SK-N-SH (cell line): Measurements from ENCODE around the gene P3H4. TPM values are rescaled to one million over a fixed set of nuclear protein-coding genes. Genes with fewer than 3 reads are reported as not detected.
A peak's percentile ranks its signal among the peaks of the same experiment; 100 is the strongest.

Experiments
- CTCF ChIA-PET: fragments of 300-600, 350-600 bp; formaldehyde crosslinking; extraction: SDS; loops from one replicate; lab custom pipeline; 2021; lab: Yijun Ruan, JAX
- POLR2A ChIA-PET: fragments of 350-600 bp; sonication (Branson Sonifier 250); formaldehyde crosslinking; extraction: SDS; loops from one replicate; lab custom pipeline; 2020; ENCODE audit warnings: antibody characterized with exemption, inconsistent platforms; lab: Yijun Ruan, JAX
- DNase-seq: peaks from one replicate; pipeline ENCODE4 v3.0.0; 2012
- H2AFZ ChIP-seq: fragments of 200-600 bp; sonication (generic); 2 replicates; pipeline ENCODE4 v1.8.1; 2016; ENCODE audit warnings: antibody characterized with exemption, mild to moderate bottlenecking, low read depth
- H3F3A ChIP-seq: fragments of 200-600 bp; sonication (generic); replicated peaks from 2 replicates; pipeline ENCODE3; 2016; ENCODE audit warnings: antibody characterized with exemption, mild to moderate bottlenecking; ENCODE audit not compliant: insufficient read depth
- H3K27ac ChIP-seq, 2 experiments: fragments of 200-500 bp in 1 of 2; fragments of 200-600 bp in 1 of 2; sonication (Bioruptor generic) in 1 of 2; sonication (generic), shearing (Covaris generic) in 1 of 2; 2 replicates each; pipeline versions ENCODE4 v1.5.1 to v1.6.1; 2014 to 2016; ENCODE audit warnings: low read depth in 2 of 2, inconsistent platforms in 1 of 2, low read length in 1 of 2, mild to moderate bottlenecking in 1 of 2, mixed read lengths in 1 of 2
- H3K27me3 ChIP-seq: fragments of 200-600 bp; sonication (generic), shearing (Covaris generic); 2 replicates; pipeline ENCODE4 v1.6.1; 2016; ENCODE audit warnings: mixed run types; ENCODE audit not compliant: insufficient read depth
- H3K36me3 ChIP-seq, 2 experiments: fragments of 200-500 bp in 1 of 2; fragments of 200-600 bp in 1 of 2; sonication (Bioruptor generic) in 1 of 2; sonication (generic) in 1 of 2; replicated peaks in 1 of 2; 2 replicates each; pipeline versions ENCODE3 to v1.5.1; 2014 to 2016; ENCODE audit warnings: low read length in 1 of 2, mild to moderate bottlenecking in 1 of 2; ENCODE audit not compliant: insufficient read depth in 2 of 2, control insufficient read depth in 1 of 2
- H3K4me1 ChIP-seq, 2 experiments: fragments of 200-500 bp in 1 of 2; fragments of 200-600 bp in 1 of 2; sonication (Bioruptor generic) in 1 of 2; sonication (generic), shearing (Covaris generic) in 1 of 2; 2 replicates each; pipeline versions ENCODE4 v1.5.1 to v1.6.1; 2014 to 2016; ENCODE audit warnings: low read depth in 1 of 2, low read length in 1 of 2, mixed run types in 1 of 2; ENCODE audit not compliant: insufficient read depth in 2 of 2, control insufficient read depth in 1 of 2
- H3K4me2 ChIP-seq: fragments of 200-600 bp; sonication (generic), shearing (Covaris generic); 2 replicates; pipeline ENCODE4 v1.6.1; 2017; ENCODE audit warnings: mixed run types
- H3K4me3 ChIP-seq, 2 experiments: fragments of 200-500 bp in 1 of 2; fragments of 200-600 bp in 1 of 2; sonication (Bioruptor generic) in 1 of 2; sonication (generic), shearing (Covaris generic) in 1 of 2; 2 replicates each; pipeline versions ENCODE4 v1.5.1 to v1.8.1; 2014 to 2016; ENCODE audit warnings: low read depth in 2 of 2, inconsistent platforms in 1 of 2, low read length in 1 of 2, mild to moderate bottlenecking in 1 of 2, mixed read lengths in 1 of 2, moderate library complexity in 1 of 2
- H3K79me2 ChIP-seq: fragments of 200-600 bp; sonication (generic); 2 replicates; pipeline ENCODE4 v1.8.1; 2017; ENCODE audit warnings: mild to moderate bottlenecking; ENCODE audit not compliant: insufficient read depth
- H3K9ac ChIP-seq: fragments of 200-600 bp; sonication (generic); 2 replicates; pipeline ENCODE4 v1.6.1; 2017; ENCODE audit warnings: mixed run types
- H3K9me2 ChIP-seq: fragments of 200-600 bp; sonication (generic); 2 replicates; pipeline ENCODE4 v1.6.1; 2017; ENCODE audit warnings: mixed run types
- H3K9me3 ChIP-seq: fragments of 200-600 bp; sonication (generic); 2 replicates; pipeline ENCODE4 v1.6.1; 2017; ENCODE audit warnings: mixed run types, mild to moderate bottlenecking, moderate library complexity
- H4K20me1 ChIP-seq: fragments of 200-600 bp; sonication (generic); 2 replicates; pipeline ENCODE4 v1.6.1; 2017; ENCODE audit warnings: mild to moderate bottlenecking, mixed run types; ENCODE audit not compliant: insufficient read depth
- CHD2 ChIP-seq: fragments of 150-350 bp; IDR thresholded peaks from 2 replicates; pipeline ENCODE4 v1.6.1; 2018; ENCODE audit warnings: low read length; ENCODE audit not compliant: partially characterized antibody
- CTCF ChIP-seq: fragments of 200-600 bp; sonication (generic); IDR thresholded peaks from 2 replicates; pipeline ENCODE4 v1.6.1; 2017; ENCODE audit warnings: antibody characterized with exemption, mild to moderate bottlenecking, moderate library complexity
- EP300 ChIP-seq, 2 experiments: IDR thresholded peaks; 2 replicates each; pipeline versions ENCODE4 v1.4.0 to v1.6.1; 2012; ENCODE audit warnings: borderline replicate concordance in 1 of 2, low read depth in 1 of 2, low read length in 1 of 2
- GATA2 ChIP-seq: sonication (generic); formaldehyde crosslinking; IDR thresholded peaks from 2 replicates; pipeline ENCODE4 v1.5.0; 2020; ENCODE audit warnings: mild to moderate bottlenecking, missing genetic modification reagents
- JUND ChIP-seq: IDR thresholded peaks from 2 replicates; pipeline ENCODE4 v1.4.0; 2012
- PBX3 ChIP-seq: IDR thresholded peaks from 2 replicates; pipeline ENCODE4; 2012
- POLR2AphosphoS5 ChIP-seq: IDR thresholded peaks from 2 replicates; pipeline ENCODE4 v1.6.1; 2012; ENCODE audit warnings: low read depth, low read length
- RFX5 ChIP-seq: IDR thresholded peaks from 2 replicates; pipeline ENCODE4 v1.6.1; 2012; ENCODE audit warnings: mild to moderate bottlenecking, improper control_type of control experiment, low read length
- SMC3 ChIP-seq: IDR thresholded peaks from 2 replicates; pipeline ENCODE4 v1.6.1; 2012; ENCODE audit warnings: low read depth, low read length, improper control_type of control experiment
- TCF12 ChIP-seq: IDR thresholded peaks from 2 replicates; pipeline ENCODE4 v1.4.0; 2012
- USF1 ChIP-seq: IDR thresholded peaks from 2 replicates; pipeline ENCODE4 v1.4.0; 2012; ENCODE audit warnings: low read depth, borderline replicate concordance
- USF2 ChIP-seq: fragments of 150-350 bp; IDR thresholded peaks from 2 replicates; pipeline ENCODE4 v1.6.1; 2017; ENCODE audit warnings: antibody characterized with exemption, low read length, low read depth, borderline replicate concordance
- YY1 ChIP-seq: IDR thresholded peaks from 2 replicates; pipeline ENCODE4 v1.4.0; 2012; ENCODE audit warnings: low read depth, mild to moderate bottlenecking
- WGBS: methylation state at CpG from one replicate; pipeline ENCODE4 v1.1.6; 2017; ENCODE audit warnings: low lambda C conversion rate; 5-methylcytosine and 5-hydroxymethylcytosine counted together
- polyA plus RNA-seq, 3 experiments: library from polyadenylated mRNA; depleted of rRNA; stranded (reverse); fragments of >200 nt; gene quantifications; 2 replicates each; pipeline ENCODE4 v1.2.3, GENCODE V29; 2012

Gene P3H4
- polyA plus RNA-seq, 1 of the 3 experiments (the other 2 are of a cell fraction): 88.3 TPM

GRCh38 chr17:41772586-41773189, 39.1 kb downstream of the P3H4 start:
- Histone ChIP-seq H3K9me3 (no peaks in the 10 kb centered on the region), H3K9me2 (no peaks in the 10 kb centered on the region), H3F3A (peaks cover 15% of the 10 kb centered on the region), H3K4me2 (no peak overlapping the region), H3K36me3 (no peaks in the 10 kb centered on the region), H3K27ac (peak overlapping the region in 1 of 2 experiments; percentile 56; a peak in 1 of 4 replicates), H2AFZ (no peak overlapping the region), H4K20me1 (peaks cover 6% of the 10 kb centered on the region; the same call in 1 of the 2 replicates), H3K9ac (no peak overlapping the region), H3K79me2 (no peaks in the 10 kb centered on the region), H3K27me3 (no peaks in the 10 kb centered on the region), H3K4me3 (no peak overlapping the region), H3K4me1 (peaks cover 7 to 32% of the 10 kb centered on the region in 2 experiments)
- ChIA-PET POLR2A (interaction anchor here (0.9 to 2.2 kb wide), 2 partner anchors 13 to 14 kb away, joined by 3 to 10 read pairs; partner anchors contain the start of gene JUP), CTCF (interaction anchor here (0.6 to 5.0 kb wide), 3 partner anchors 13 to 111 kb away, joined by 3 to 35 read pairs (median 15); partner anchors contain the start of gene JUP)
- 90% methylated on average over 12 of the region's 19 CpGs for WGBS
- TF ChIP-seq USF1 (no peak), TCF12 (no peak), CTCF (no peak), POLR2AphosphoS5 (no peak)
- no peak for DNase-seq

- H3K27me3 ChIP-seq: no peaks in the 10 kb centered on the region
- CTCF ChIA-PET: interaction anchor here (3.9 to 5.0 kb wide), 2 partner anchors 14 to 30 kb away, joined by 15 to 35 read pairs; partner anchors contain the start of gene JUP
- TF ChIP-seq SMC3: no peak
- TF ChIP-seq EP300 (IDR thresholded peaks at IDR 0.05; ENCODE audit: borderline replicate concordance in 1 of 2, low read depth in 1 of 2, low read length in 1 of 2): no peak
- no peak for TF ChIP-seq RFX5
- TF ChIP-seq TCF12: no peak
- no peak for TF ChIP-seq YY1
- no peak for TF ChIP-seq JUND
- no peak for TF ChIP-seq USF2
- TF ChIP-seq PBX3: no peak
- TF ChIP-seq CHD2: no peak
- no peak for TF ChIP-seq GATA2 (CRISPR knock-in tag)
- TF ChIP-seq, all 33 proteins: peak for 0
- Histone ChIP-seq H3K9me3 (no peaks in the 10 kb centered on the region), H3K9me2 (no peaks in the 10 kb centered on the region), H3K36me3 (peaks cover 0 to 4% of the 10 kb centered on the region in 2 experiments), H4K20me1 (peaks cover 4% of the 10 kb centered on the region; the same call in 1 of the 2 replicates), H3K4me1 (peaks cover 4 to 27% of the 10 kb centered on the region in 2 experiments; a peak in 3 of 4 replicates), H2AFZ (no peak overlapping the region), H3K79me2 (no peaks in the 10 kb centered on the region), H3K27ac (no peak overlapping the region; a peak in 1 of 4 replicates), H3K9ac (no peak overlapping the region), H3F3A (peaks cover 10% of the 10 kb centered on the region), H3K4me3 (no peak overlapping the region), H3K4me2 (no peak overlapping the region)
- POLR2A ChIA-PET: interaction anchor here (0.9 kb wide), 1 partner anchor 14 kb away, joined by 3 read pairs; the partner anchor contains the start of gene JUP
- 94% methylated on average over 3 of the region's 4 CpGs for WGBS
- DNase-seq: no peak
These were observed 39.5 kb downstream of the P3H4 start for GRCh38 chr17:41772218-41772585.
